Ishikawa (cell line): ENCODE measurements around the gene MGAT3.

Experiments used
- CEBPB ChIP-seq: IDR thresholded peaks from 2 replicates; pipeline ENCODE4 v1.6.1; 2012
- CREB1 ChIP-seq: IDR thresholded peaks from 2 replicates; pipeline ENCODE4 v1.6.1; 2012; ENCODE audit warnings: low read depth
- EP300 ChIP-seq: IDR thresholded peaks from 2 replicates; pipeline ENCODE4 v1.6.1; 2012; ENCODE audit warnings: borderline replicate concordance
- FOXM1 ChIP-seq: IDR thresholded peaks from 2 replicates; pipeline ENCODE4 v1.6.1; 2012; ENCODE audit warnings: low read depth, borderline replicate concordance
- NFIC ChIP-seq: IDR thresholded peaks from 2 replicates; pipeline ENCODE4 v1.6.1; 2012
- RAD21 ChIP-seq: IDR thresholded peaks from 2 replicates; pipeline ENCODE4 v1.6.1; 2012; ENCODE audit warnings: low read depth
- REST ChIP-seq: IDR thresholded peaks from 2 replicates; pipeline ENCODE4 v1.6.1; 2012; ENCODE audit warnings: low read depth, mild to moderate bottlenecking
- TAF1 ChIP-seq: IDR thresholded peaks from 2 replicates; pipeline ENCODE4 v1.6.1; 2012; ENCODE audit warnings: low read depth, mild to moderate bottlenecking
- TCF12 ChIP-seq: IDR thresholded peaks from 2 replicates; pipeline ENCODE4 v1.6.1; 2012; ENCODE audit warnings: low read depth
- TEAD4 ChIP-seq: IDR thresholded peaks from 2 replicates; pipeline ENCODE4 v1.6.1; 2012
- YY1 ChIP-seq: IDR thresholded peaks from 2 replicates; pipeline ENCODE4 v1.6.1; 2012; ENCODE audit warnings: low read depth
- ZBTB7A ChIP-seq: IDR thresholded peaks from 2 replicates; pipeline ENCODE4 v1.6.1; 2012; ENCODE audit warnings: low read depth
- TF ChIP-seq, protein P1 (sequence below): IDR thresholded peaks from 2 replicates; pipeline ENCODE4 v1.6.1; 2012

GRCh38 chr22:39414377-39414776 lies 42.4 kb upstream of the MGAT3 start:
- TF ChIP-seq TAF1: no peak
- TF ChIP-seq, protein P1, sequence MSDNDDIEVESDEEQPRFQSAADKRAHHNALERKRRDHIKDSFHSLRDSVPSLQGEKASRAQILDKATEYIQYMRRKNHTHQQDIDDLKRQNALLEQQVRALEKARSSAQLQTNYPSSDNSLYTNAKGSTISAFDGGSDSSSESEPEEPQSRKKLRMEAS: no peak
- TF ChIP-seq FOXM1: no peak
- TF ChIP-seq RAD21: no peak
- no peak for TF ChIP-seq TEAD4
- no peak for TF ChIP-seq REST
- TF ChIP-seq YY1: no peak
- TF ChIP-seq EP300: no peak
- TF ChIP-seq CEBPB: no peak
- TF ChIP-seq CREB1: no peak
- no peak for TF ChIP-seq ZBTB7A
- no peak for TF ChIP-seq TCF12
- TF ChIP-seq NFIC: no peak
